HG03139 (cell line): ENCODE data around the gene TRMT11.
"Not testable (repeated sequence)": the region's sequence is repeated elsewhere in the genome, so short reads cannot be mapped to it uniquely, and the experiment has no call there.

ENCODE experiments used
- ATAC-seq: cut with Tn5 transposase; IDR thresholded peaks from one replicate; pipeline ENCODE4 v1.9.1; 2021; ENCODE audit not compliant: unreplicated experiment

The TRMT11 gene

GRCh38 chr6:125991653-125992052, 5.3 kb downstream of the TRMT11 start:
- ATAC-seq, result no peak

GRCh38 chr6:125994670-125995488, 8.5 kb downstream of the TRMT11 start:
- ATAC-seq, result no peak

GRCh38 chr6:125995972-125996580, 9.7 kb downstream of the TRMT11 start:
- ATAC-seq, result peak; percentile 92

GRCh38 chr6:126002755-126003679, 16.7 kb downstream of the TRMT11 start:
- no peak for ATAC-seq

GRCh38 chr6:126007800-126008199, 21.5 kb downstream of the TRMT11 start:
- no peak for ATAC-seq

GRCh38 chr6:126010040-126010439, 23.7 kb downstream of the TRMT11 start:
- no peak for ATAC-seq

GRCh38 chr6:126015863-126016262, 29.5 kb downstream of the TRMT11 start:
- no peak for ATAC-seq

GRCh38 chr6:126016591-126016990, 30.3 kb downstream of the TRMT11 start:
- ATAC-seq, result no peak

GRCh38 chr6:126017668-126018067, 31.3 kb downstream of the TRMT11 start:
- no peak for ATAC-seq

- ATAC-seq, result no peak
Measured at GRCh38 chr6:126020305-126021050, 34.1 kb downstream of the TRMT11 start.

GRCh38 chr6:126023474-126023873, 37.1 kb downstream of the TRMT11 start:
- not testable (repeated sequence) for ATAC-seq

GRCh38 chr6:126026001-126026400, 39.7 kb downstream of the TRMT11 start:
- ATAC-seq, result no peak

- no peak for ATAC-seq
Measured at GRCh38 chr6:126027601-126028000, 41.3 kb downstream of the TRMT11 start.

- ATAC-seq, result no peak
Measured at GRCh38 chr6:126030045-126030444, 43.7 kb downstream of the TRMT11 start.

GRCh38 chr6:126033696-126034095, 47.4 kb downstream of the TRMT11 start:
- ATAC-seq, result peak; percentile 78

GRCh38 chr6:126034656-126035055, 48.3 kb downstream of the TRMT11 start:
- no peak for ATAC-seq

- ATAC-seq, result no peak
Measured at GRCh38 chr6:126035764-126036163, 49.4 kb downstream of the TRMT11 start.

- ATAC-seq, result no peak
Measured at GRCh38 chr6:126038234-126038633, 51.9 kb downstream of the TRMT11 start.

GRCh38 chr6:126039284-126039683, 52.9 kb downstream of the TRMT11 start:
- no peak for ATAC-seq

- no peak for ATAC-seq
Measured at GRCh38 chr6:126040394-126040793, 54.1 kb downstream of the TRMT11 start.

GRCh38 chr6:126040826-126041225, 54.5 kb downstream of the TRMT11 start:
- no peak for ATAC-seq
